ENCODE measurements around the gene IGSF21.

IGSF21 gene

DNA sequence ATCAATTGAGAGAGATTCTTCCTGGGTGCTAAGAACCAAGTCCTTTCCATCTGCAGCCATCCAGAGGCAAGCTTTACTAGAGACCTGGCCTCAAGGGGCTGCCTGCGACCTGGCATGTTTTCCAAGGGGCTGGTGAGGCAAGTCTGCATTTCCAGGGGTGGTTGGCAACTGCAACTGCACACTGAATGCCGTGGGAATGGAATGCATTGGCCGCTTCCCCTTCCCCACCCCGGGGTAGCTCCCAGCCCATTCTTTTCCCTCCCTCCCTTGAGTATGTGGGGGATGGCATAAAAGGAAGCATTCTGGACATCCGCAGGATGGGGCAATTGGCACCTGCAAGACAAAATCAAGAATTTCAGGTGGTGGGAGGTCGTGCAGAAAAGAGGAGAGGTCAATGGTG lies 155.1 kb downstream of the IGSF21 start:
- no peak for DNase-seq (ENCODE audit: low spot score)

- DNase-seq (ENCODE audit: low spot score): no peak
Measured at GRCh38 chr1:18263547-18264120, 156.0 kb downstream of the IGSF21 start.

- no peak for DNase-seq (ENCODE audit: low spot score)
Measured at GRCh38 chr1:18264450-18265039, 156.9 kb downstream of the IGSF21 start.

- no peak for DNase-seq (ENCODE audit: low spot score)
Measured at GRCh38 chr1:18265641-18266040, 158.0 kb downstream of the IGSF21 start.

DNA sequence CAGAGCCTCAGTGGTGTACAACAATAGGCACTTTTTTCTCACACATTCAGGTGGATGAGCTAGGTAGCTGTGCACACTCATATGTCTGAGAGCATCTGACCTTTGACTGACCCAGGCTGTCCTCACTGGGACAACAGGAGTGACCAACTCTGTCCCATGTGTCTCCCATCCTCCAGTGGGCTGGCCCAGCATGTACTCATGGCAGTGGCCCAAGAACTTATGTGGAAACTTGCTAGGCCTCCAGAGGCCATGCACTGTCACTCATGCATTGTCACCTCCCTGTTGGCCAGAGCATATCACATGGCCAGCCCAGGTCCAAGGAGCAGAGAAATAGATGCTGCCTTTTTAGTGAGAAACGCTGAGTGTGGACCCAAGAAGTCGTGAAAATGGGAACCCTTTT lies 158.8 kb downstream of the IGSF21 start:
- no peak for DNase-seq (ENCODE audit: low spot score)

DNA sequence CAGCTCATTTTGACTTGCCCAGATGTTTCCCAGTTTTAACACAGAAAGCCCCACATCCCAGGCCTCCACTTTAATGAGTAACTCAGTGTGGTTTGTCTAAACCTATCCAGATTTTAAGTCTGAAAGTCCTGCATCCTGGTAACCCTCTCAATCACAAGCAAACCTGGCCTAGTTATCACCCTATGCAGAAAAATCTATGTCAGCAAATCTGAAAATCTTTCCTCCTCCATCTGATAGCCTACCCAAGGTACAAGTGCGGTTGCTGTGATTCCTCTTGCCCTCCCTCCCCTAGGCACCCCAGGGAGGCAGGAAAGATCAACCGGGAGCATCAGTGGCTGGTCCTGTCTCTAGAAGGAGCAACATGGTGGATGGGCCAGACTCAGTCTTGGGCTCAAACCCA lies 163.7 kb downstream of the IGSF21 start:
- DNase-seq (ENCODE audit: low spot score): no peak

DNA sequence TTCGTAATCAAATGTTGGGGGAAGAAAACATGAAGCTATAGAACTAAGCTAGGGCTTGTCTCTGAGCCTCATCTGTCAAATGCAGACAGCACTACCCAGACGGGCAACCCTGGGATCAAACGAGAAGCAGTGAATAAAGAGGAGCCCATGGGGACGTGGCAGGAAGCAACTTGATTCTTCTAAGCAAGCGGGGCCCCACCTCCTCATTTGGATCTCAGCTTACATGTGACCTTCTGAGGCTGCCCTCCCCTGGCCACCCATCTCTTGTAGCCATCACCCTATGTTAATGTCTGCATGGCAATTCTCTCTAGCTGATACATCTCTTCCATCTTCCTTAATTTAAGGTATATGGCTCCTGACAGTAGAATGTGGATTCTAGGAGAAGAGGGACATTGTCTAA lies 171.3 kb downstream of the IGSF21 start:
- DNase-seq (ENCODE audit: low spot score): no peak

GRCh38 chr1:18279351-18280074 lies 171.9 kb downstream of the IGSF21 start:
- DNase-seq (ENCODE audit: low spot score): no peak

GRCh38 chr1:18280956-18281355 lies 173.4 kb downstream of the IGSF21 start:
- DNase-seq (ENCODE audit: low spot score): no peak

DNA sequence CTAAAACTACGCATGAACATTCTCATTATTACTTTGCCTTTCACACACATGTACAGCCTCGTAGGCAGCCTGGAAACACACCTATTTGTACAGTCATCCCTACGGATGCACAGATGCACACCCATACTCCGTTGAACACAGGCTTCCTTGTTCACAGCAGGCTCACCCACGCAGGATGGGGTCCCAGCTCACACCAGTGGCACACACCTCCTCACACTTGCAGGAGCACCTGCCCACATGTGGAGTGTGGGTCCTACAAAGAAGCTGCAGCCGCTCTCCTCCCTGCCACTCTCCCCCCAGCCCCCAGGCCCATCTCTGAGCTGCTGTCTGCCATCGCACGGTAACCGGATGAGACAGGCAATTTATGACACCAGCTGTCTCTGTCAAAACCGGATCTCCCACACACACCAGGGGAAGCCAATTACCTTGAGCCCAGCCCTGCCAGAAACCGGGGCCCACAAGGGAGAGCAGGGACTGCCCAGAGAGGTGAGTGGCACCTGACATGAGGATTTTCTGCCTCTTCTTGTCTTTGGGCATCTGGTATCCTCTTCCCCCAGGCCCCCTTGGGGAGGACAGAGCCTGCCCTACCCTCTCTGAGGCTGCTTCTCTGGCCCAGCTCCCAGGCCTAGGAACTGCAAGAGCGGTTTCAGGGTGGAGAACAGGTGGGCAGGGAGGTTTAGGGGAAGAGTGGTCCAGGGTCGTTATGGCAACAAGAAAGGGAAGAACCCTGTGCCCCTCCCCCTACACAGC lies 175.4 kb downstream of the IGSF21 start:
- DNase-seq (ENCODE audit: low spot score): no peak

DNA sequence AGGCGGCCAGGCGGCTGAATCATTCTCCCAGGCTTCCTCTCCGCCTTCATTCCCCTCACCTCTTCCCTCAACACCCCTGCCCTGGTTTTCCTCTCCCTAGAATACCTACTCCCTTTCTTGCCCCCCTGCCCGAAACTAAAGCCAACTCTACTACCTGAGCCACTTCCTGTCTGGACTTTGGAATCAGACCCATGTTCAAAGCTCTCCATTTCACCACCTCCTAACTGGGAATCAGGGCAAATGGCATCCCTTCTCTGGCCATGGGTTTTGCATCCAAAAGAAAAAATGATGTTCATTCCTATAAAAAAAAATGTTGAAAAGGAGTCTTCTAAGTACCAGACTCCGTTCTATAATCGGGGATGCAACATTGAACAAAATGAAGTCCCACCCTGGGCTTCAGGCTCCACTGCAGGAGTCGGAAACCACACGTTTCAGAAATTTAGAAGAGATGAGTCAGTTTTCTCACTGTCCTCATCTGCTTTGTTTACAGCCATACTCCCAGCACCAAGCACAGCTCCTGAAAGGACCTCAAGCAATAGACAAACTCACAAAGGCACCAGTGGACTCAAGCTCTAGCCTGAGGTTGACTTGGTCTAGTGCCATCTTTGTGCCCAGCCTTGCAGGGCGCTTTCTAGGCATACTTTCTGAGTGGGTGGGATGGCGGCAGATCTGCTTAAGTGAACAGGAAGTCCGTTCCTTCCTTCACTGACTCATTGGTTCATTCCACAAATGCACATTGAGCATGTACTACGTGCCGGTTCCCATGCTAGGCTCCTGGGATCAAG lies 176.2 kb downstream of the IGSF21 start:
- DNase-seq (ENCODE audit: low spot score): no peak

DNA sequence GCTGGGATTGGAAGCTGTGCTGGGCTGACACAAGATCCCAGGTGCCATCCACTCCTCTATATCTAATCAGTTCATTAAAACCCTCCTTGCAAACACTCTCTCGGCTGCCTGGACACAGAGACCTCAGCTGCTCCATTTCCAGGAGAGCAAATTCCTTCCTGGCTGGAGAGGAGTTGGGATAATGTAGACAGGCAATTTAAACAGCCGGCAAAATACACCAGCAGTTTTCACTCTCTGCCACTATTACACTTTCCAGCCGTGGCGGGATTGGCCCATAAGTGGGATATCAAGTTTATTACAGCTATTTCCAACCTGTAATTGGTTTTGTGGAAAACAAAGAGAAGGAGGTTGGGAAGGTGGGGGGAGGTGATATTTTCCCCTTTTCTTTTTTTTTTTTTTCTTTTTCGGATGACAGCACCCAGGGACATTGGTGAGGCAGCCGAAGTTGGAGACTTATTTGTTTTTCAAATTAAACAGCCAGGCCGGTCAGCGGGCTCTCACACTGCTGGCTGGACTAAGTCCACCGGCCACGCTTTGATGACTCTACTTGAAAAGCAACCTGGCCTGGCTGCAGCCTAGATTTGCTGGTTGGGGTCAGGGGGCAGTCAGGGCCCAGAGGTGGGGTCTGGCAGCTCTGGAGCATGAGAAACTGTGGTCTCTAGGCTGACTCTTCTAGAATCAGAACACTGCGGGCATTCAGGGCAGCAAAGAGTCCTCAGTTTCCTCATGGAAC lies 177.4 kb downstream of the IGSF21 start:
- DNase-seq (ENCODE audit: low spot score): no peak

- DNase-seq (ENCODE audit: low spot score): no peak
Measured at GRCh38 chr1:18285538-18285924, 177.9 kb downstream of the IGSF21 start.

- DNase-seq (ENCODE audit: low spot score): no peak
Measured at GRCh38 chr1:18288722-18289121, 181.1 kb downstream of the IGSF21 start.

DNA sequence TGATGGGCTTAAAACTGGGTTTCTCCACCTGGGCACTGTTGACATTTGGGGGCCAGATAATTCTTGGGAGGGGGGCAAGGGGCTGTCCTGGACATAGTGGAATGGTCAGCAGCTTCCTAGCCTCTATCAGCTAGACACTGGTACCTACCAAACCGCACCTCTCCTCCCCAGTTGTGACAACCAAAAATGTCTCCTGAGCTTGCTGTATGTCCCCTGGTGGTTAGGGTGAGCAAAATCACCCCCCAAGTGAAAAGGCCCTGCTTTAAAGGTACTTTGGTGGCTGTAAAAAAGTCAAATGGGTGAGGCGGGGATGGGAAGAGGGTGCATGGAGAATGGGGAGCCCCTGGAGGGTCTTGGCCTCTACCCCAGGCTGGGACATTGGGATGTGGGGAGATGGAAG lies 182.0 kb downstream of the IGSF21 start:
- DNase-seq (ENCODE audit: low spot score): no peak

DNA sequence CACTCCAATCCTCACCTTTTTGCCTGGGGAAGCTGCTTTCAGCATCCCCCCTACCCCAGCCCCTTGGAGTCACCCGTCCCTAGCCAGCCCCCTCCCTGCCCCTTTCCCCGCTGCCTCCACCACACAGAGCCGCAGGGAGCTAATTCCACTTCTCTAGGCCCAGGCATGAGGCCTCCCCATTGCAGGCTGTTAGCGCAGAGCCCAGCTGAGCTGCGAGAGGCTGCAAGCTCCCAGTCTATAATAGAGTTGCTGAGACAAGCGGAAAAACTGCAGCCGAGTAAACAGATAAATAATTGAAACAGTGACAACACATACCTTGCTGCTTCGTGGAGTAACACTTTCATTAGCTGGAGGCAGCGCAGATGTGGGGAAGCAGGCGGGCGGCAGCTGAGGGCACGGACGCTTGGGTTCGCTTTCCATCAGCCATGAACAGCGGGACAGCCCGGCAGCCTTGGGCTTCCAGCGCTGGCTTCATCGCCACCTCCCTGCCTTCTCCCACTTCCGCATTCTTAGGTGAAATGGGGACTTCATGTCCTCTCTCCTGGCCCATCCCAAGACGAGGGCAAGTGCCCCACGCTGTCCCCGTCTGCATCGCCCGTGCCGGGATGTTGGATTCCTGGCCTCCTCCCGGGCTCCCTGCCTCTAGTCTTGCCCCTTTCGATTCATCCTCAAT lies 183.3 kb downstream of the IGSF21 start:
- DNase-seq (ENCODE audit: low spot score): no peak

- no peak for DNase-seq (ENCODE audit: low spot score)
Measured at GRCh38 chr1:18292531-18292930, 184.9 kb downstream of the IGSF21 start.

DNA sequence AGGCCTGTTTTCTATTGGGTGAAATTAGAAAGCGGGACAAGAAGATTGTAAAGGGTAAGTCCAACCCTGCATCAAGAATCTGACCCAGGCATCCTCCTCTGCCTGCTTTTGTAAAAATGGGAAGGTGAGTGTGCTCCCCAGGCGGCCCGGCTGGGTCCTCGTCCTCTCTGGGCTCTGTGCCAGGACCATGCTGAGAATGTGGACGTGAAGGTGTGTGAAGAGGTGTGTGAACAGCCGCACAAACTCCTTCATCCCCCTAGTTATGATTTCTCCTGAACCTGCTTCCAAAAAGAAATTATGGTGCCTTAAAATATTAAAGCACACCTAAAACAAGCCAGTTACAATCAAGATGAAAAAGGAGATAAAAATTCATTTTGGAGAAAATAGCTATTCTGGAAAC lies 185.7 kb downstream of the IGSF21 start:
- no peak for DNase-seq (ENCODE audit: low spot score)

GRCh38 chr1:18294437-18295176 lies 187.0 kb downstream of the IGSF21 start:
- DNase-seq (ENCODE audit: low spot score): no peak
